ENCODE measurements around the gene MLANA.

DNA sequence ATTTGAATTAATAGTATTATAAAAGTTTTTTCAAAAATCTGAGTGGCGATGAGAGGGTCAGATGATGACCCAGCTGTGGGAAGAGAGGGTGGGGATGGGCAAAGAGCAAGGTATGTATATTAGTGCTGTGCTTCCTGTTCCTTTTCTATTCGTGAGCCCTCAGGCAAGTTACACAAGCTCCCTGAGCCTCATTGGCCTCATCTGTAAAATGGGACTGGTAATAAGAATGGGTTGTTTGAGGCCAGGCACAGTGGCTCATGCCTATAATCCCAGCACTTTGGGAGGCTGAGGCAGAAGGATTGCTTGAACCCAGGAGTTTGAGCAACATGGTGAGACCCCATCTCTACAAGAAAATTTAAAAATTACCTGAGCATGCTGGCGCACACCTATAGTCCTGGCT is 24.0 kb upstream of the MLANA start:
- TF ChIP-seq CTCF (conservative IDR thresholded peaks at IDR 0.05 in 1 of 2, IDR thresholded peaks at IDR 0.05 in 1 of 2; ENCODE audit: low read depth in 1 of 2, low read length in 2 of 2) (no peak), EZH2 (IDR thresholded peaks at IDR 0.05; ENCODE audit: low read length, missing control alignments) (no peak)

Measured in fibroblast of lung (primary cell).